Caco-2 (cell line): ENCODE measurements around the gene COL4A4. TPM values are rescaled to one million over a fixed set of nuclear protein-coding genes. Genes with fewer than 3 reads are reported as not detected.

Source experiments
- BruUV-seq: library from RNA; stranded (reverse); fragments of 400-500 nt; replicated peaks from 2 replicates; lab custom pipeline; 2021; lab: Mats Ljungman, UMichigan
- CTCF ChIA-PET: fragments of 300-600 bp; sonication (Branson Sonifier 250); formaldehyde crosslinking; loops from one replicate; lab custom pipeline; 2022; ENCODE audit warnings: antibody characterized with exemption; lab: Charles Lee
- POLR2A ChIA-PET: fragments of 300-600 bp; sonication (Branson Sonifier 250); formaldehyde crosslinking; loops from one replicate; lab custom pipeline; 2022; ENCODE audit warnings: antibody characterized with exemption; lab: Charles Lee
- DNase-seq, 2 experiments: peaks; one replicate each; pipeline versions ENCODE4 v3.0.0 to v3.0.0-alpha.2; 2020 to 2022
- H3K27me3 ChIP-seq: replicated peaks from 2 replicates; pipeline ENCODE4 v1.6.0; 2011; ENCODE audit warnings: low read length; ENCODE audit not compliant: control insufficient read depth, insufficient read depth
- H3K36me3 ChIP-seq: 2 replicates; pipeline ENCODE4 v1.5.1; 2011; ENCODE audit warnings: low read length; ENCODE audit not compliant: control insufficient read depth, insufficient read depth
- H3K4me1 ChIP-seq: fragments of 250-450 bp; sonication (Bioruptor Pico); 2 replicates; pipeline ENCODE4 v1.5.1; 2020; ENCODE audit warnings: mild to moderate bottlenecking
- H3K4me3 ChIP-seq: 2 replicates; pipeline ENCODE4 v1.5.1; 2011; ENCODE audit warnings: low read depth, mild to moderate bottlenecking, control low read depth, low read length
- H3K9me3 ChIP-seq: fragments of 250-450 bp; sonication (Bioruptor Pico); 2 replicates; pipeline ENCODE4 v1.5.1; 2020; ENCODE audit warnings: mild to moderate bottlenecking, moderate library complexity
- H3K27ac Mint-ChIP-seq: one replicate; pipeline ENCODE4 v1.8.0; 2022; ENCODE audit warnings: mixed read lengths; ENCODE audit not compliant: unreplicated experiment
- H3K27me3 Mint-ChIP-seq: one replicate; pipeline ENCODE4 v1.8.0; 2022; ENCODE audit warnings: mixed read lengths; ENCODE audit not compliant: insufficient read depth, unreplicated experiment
- H3K36me3 Mint-ChIP-seq: one replicate; pipeline ENCODE4 v1.8.0; 2022; ENCODE audit warnings: mild to moderate bottlenecking, mixed read lengths; ENCODE audit not compliant: insufficient read depth, unreplicated experiment
- H3K4me1 Mint-ChIP-seq: one replicate; pipeline ENCODE4 v1.8.0; 2022; ENCODE audit warnings: low read depth, mixed read lengths; ENCODE audit not compliant: unreplicated experiment
- H3K4me3 Mint-ChIP-seq: one replicate; pipeline ENCODE4 v1.8.0; 2022; ENCODE audit warnings: mild to moderate bottlenecking, moderate library complexity, mixed read lengths; ENCODE audit not compliant: unreplicated experiment
- H3K9me3 Mint-ChIP-seq: one replicate; pipeline ENCODE4 v1.8.0; 2022; ENCODE audit warnings: mixed read lengths; ENCODE audit not compliant: unreplicated experiment
- intact Hi-C: fragments of 100-400 bp; cut with micrococcal nuclease; formaldehyde crosslinking; loops from one replicate; pipeline ENCODE4 v1.10.0; 2022; ENCODE audit not compliant: unreplicated experiment
- total RNA-seq: library from RNA; stranded (reverse); gene quantifications from 2 replicates; pipeline ENCODE4 v1.2.3, GENCODE V29; 2022
- TF ChIP-seq, protein P1 (sequence below), 2 experiments: fragments of 200-600 bp in 1 of 2; IDR thresholded peaks; 1 replicate in 1 of 2; 2 replicates in 1 of 2; pipeline versions ENCODE4 v1.5.1 to v1.8.0; 2011 to 2022; ENCODE audit warnings: antibody characterized with exemption in 1 of 2, control low read depth in 1 of 2, inconsistent platforms in 1 of 2, low read depth in 1 of 2, low read length in 1 of 2, mild to moderate bottlenecking in 1 of 2, moderate library complexity in 1 of 2; ENCODE audit not compliant: insufficient read depth in 1 of 2, severe bottlenecking in 1 of 2, unreplicated experiment in 1 of 2

Gene COL4A4
- total RNA-seq, 1 experiment from 2014 or later: 8.7 TPM

DNA sequence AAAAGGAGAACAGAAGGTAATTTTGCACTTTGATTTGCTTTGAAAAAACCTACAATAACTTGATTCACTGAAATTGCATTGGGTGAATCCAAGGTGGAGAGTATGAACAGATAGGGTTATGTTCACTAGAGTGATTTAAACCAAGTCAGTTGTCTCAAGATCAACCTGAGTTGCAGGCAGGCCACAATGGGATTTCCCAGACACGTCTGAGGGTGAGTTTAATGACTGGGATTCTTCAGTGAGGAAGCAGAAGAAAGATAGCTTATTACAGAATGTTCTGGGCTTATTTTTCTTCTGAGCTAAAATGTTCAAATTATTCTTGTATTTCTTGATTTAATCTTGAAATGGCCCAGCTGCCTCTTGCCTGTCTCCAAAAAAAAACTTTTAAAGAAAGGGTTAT lies 20.1 kb downstream of the COL4A4 start:
- Mint-ChIP-seq H3K4me3 (no peak overlapping the region), H3K27ac (no peak overlapping the region)
- BruUV-seq: no TSS peak

DNA sequence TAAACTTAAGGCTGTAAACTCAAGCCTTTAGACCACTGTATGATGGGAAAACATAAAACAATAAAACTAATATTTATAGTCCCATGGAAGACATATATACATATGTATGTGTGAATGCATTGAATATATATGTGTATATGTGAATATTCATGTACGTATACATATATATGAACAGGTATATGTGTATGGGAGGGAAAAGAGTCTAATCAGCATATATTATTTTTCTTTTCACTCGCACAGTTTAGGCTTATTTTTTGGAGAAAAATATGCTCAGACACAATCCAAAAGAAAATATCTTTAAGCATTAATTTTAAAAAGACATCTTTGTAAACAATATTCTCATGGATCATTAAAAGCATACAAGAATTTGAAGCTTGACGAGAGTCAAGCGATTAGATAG lies 22.7 kb downstream of the COL4A4 start:
- intact Hi-C loops: no loop called here
- Histone ChIP-seq H3K36me3 (no peaks in the 10 kb centered on the region), H3K4me1 (no peaks in the 10 kb centered on the region), H3K27me3 (no peaks in the 10 kb centered on the region), H3K9me3 (no peaks in the 10 kb centered on the region), H3K4me3 (no peak overlapping the region)
- Mint-ChIP-seq H3K27ac (no peak overlapping the region), H3K4me3 (no peak overlapping the region), H3K4me1 (peaks cover 5% of the 10 kb centered on the region), H3K36me3 (peaks cover 4% of the 10 kb centered on the region), H3K9me3 (no peaks in the 10 kb centered on the region), H3K27me3 (no peaks in the 10 kb centered on the region)
- POLR2A ChIA-PET: no interaction called here
- TF ChIP-seq, protein P1, sequence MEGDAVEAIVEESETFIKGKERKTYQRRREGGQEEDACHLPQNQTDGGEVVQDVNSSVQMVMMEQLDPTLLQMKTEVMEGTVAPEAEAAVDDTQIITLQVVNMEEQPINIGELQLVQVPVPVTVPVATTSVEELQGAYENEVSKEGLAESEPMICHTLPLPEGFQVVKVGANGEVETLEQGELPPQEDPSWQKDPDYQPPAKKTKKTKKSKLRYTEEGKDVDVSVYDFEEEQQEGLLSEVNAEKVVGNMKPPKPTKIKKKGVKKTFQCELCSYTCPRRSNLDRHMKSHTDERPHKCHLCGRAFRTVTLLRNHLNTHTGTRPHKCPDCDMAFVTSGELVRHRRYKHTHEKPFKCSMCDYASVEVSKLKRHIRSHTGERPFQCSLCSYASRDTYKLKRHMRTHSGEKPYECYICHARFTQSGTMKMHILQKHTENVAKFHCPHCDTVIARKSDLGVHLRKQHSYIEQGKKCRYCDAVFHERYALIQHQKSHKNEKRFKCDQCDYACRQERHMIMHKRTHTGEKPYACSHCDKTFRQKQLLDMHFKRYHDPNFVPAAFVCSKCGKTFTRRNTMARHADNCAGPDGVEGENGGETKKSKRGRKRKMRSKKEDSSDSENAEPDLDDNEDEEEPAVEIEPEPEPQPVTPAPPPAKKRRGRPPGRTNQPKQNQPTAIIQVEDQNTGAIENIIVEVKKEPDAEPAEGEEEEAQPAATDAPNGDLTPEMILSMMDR (IDR thresholded peaks at IDR 0.05; ENCODE audit: insufficient read depth in 1 of 2, low read depth in 1 of 2, low read length in 1 of 2, severe bottlenecking in 1 of 2, unreplicated experiment in 1 of 2): no peak
- no TSS peak for BruUV-seq
- CTCF ChIA-PET: no interaction called here
- DNase-seq: no peak

More for the DNA sequence above, 20.1 kb downstream of the COL4A4 start:
- Histone ChIP-seq H3K4me3 (no peak overlapping the region), H3K4me1 (no peaks in the 10 kb centered on the region), H3K9me3 (0 out of 2 replicates have a peak, but pooled peaks cover 3% of the 10 kb centered on the region), H3K27me3 (no peaks in the 10 kb centered on the region), H3K36me3 (no peaks in the 10 kb centered on the region)
- H3K36me3 Mint-ChIP-seq: peaks cover 4% of the 10 kb centered on the region
- DNase-seq: no peak
- ChIA-PET CTCF (no interaction called here), POLR2A (no interaction called here)
- no peaks in the 10 kb centered on the region for H3K4me1 Mint-ChIP-seq
- TF ChIP-seq, protein P1 (IDR thresholded peaks at IDR 0.05; ENCODE audit: insufficient read depth in 1 of 2, low read depth in 1 of 2, low read length in 1 of 2, severe bottlenecking in 1 of 2, unreplicated experiment in 1 of 2): no peak
- no peaks in the 10 kb centered on the region for H3K27me3 Mint-ChIP-seq
- H3K9me3 Mint-ChIP-seq: no peaks in the 10 kb centered on the region
- intact Hi-C loops: no loop called here

DNA sequence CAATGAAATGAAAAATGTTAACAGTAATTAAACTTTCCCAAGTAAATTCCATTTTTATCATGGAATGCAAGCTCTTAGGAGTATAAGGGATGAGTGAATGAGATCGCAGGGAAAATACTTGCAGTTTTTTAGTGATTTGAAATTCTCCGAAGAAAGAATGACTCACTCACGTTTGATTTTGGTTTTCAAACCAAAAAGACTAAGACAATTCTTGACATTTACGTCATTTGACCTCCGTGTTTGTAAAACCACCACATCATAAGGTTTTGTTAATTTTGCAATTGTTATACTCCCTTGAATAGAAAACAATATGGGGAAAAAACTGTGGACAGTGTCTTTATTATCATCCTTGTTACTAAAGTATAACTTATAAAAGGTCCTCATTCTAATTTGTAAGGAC lies 29.4 kb downstream of the COL4A4 start:
- TF ChIP-seq, protein P1 (IDR thresholded peaks at IDR 0.05; ENCODE audit: insufficient read depth in 1 of 2, low read depth in 1 of 2, low read length in 1 of 2, severe bottlenecking in 1 of 2, unreplicated experiment in 1 of 2): no peak
- H3K36me3 ChIP-seq: no peaks in the 10 kb centered on the region
- Mint-ChIP-seq H3K36me3 (peaks cover 5% of the 10 kb centered on the region), H3K4me3 (no peak overlapping the region), H3K9me3 (no peaks in the 10 kb centered on the region), H3K27ac (no peak overlapping the region), H3K4me1 (peaks cover 10% of the 10 kb centered on the region), H3K27me3 (no peaks in the 10 kb centered on the region)
- BruUV-seq: no TSS peak
- H3K4me1 ChIP-seq: no peaks in the 10 kb centered on the region
- no peak for DNase-seq
- no peaks in the 10 kb centered on the region for H3K9me3 ChIP-seq
- intact Hi-C loops: loop anchor here (10.0 kb wide), 1 partner anchor 440 kb away; no protein-coding TSS in a partner anchor
- no peak overlapping the region for H3K4me3 ChIP-seq
- H3K27me3 ChIP-seq: no peaks in the 10 kb centered on the region
- CTCF ChIA-PET: no interaction called here
- POLR2A ChIA-PET: no interaction called here
